IMR-90 (cell line): ENCODE data around the gene GRK5. TPM values are rescaled to one million over a fixed set of nuclear protein-coding genes. Genes with fewer than 3 reads are reported as not detected.
A peak's percentile ranks its signal among the peaks of the same experiment; 100 is the strongest.

Experiments
- ATAC-seq: fragments of 200-7000 bp; cut with Tn5 transposase; 2 replicates; pipeline ENCODE4 v1.9.1; 2020; ENCODE audit warnings: low read depth, mild to moderate bottlenecking, moderate library complexity
- BruUV-seq: library from RNA; stranded (reverse); fragments of 400-500 nt; replicated peaks from 2 replicates; lab custom pipeline; 2021; lab: Mats Ljungman, UMichigan
- CTCF ChIA-PET: fragments of 300-600 bp; formaldehyde crosslinking; extraction: SDS; loops from one replicate; lab custom pipeline; 2021; ENCODE audit warnings: antibody characterized with exemption; lab: Yijun Ruan, JAX
- POLR2A ChIA-PET: fragments of 300-600 bp; sonication (Branson Sonifier 250); formaldehyde crosslinking; loops from one replicate; lab custom pipeline; 2022; ENCODE audit warnings: antibody characterized with exemption; ENCODE audit not compliant: unreplicated experiment; lab: Charles Lee
- DNase-seq: peaks from one replicate; pipeline ENCODE4 v3.0.0; 2013
- H2AFZ ChIP-seq: replicated peaks from 2 replicates; pipeline ENCODE3; 2013; ENCODE audit warnings: low read length, mild to moderate bottlenecking; ENCODE audit not compliant: poor library complexity
- H2AK5ac ChIP-seq: 2 replicates; pipeline ENCODE4 v1.6.1; 2013; ENCODE audit warnings: low read depth, low read length, inconsistent platforms
- H2AK9ac ChIP-seq: replicated peaks from 2 replicates; pipeline ENCODE3; 2013; ENCODE audit warnings: mild to moderate bottlenecking, low read depth, low read length, moderate library complexity; ENCODE audit not compliant: poor library complexity
- H2BK120ac ChIP-seq: 2 replicates; pipeline ENCODE4 v1.6.1; 2013; ENCODE audit warnings: low read depth, low read length, inconsistent platforms
- H2BK15ac ChIP-seq: 3 replicates; pipeline ENCODE4 v1.6.1; 2013; ENCODE audit warnings: low read depth, low read length, inconsistent platforms
- H2BK20ac ChIP-seq: 2 replicates; pipeline ENCODE4 v1.6.1; 2013; ENCODE audit warnings: low read depth, mild to moderate bottlenecking, inconsistent platforms, low read length, moderate library complexity
- H2BK5ac ChIP-seq: 2 replicates; pipeline ENCODE4 v1.6.1; 2013; ENCODE audit warnings: mild to moderate bottlenecking, low read depth, low read length, inconsistent platforms; ENCODE audit not compliant: poor library complexity, severe bottlenecking
- H3K14ac ChIP-seq: replicated peaks from 2 replicates; pipeline ENCODE4 v1.6.1; 2013; ENCODE audit warnings: low read depth, low read length, inconsistent platforms
- H3K18ac ChIP-seq: 2 replicates; pipeline ENCODE4 v1.6.1; 2013; ENCODE audit warnings: low read depth, low read length, control low read depth
- H3K23ac ChIP-seq: 2 replicates; pipeline ENCODE4 v1.6.1; 2013; ENCODE audit warnings: low read depth, low read length, inconsistent platforms
- H3K27ac ChIP-seq: 2 replicates; pipeline ENCODE4 v1.5.1; 2013; ENCODE audit warnings: mild to moderate bottlenecking, control low read depth, low read length; ENCODE audit not compliant: insufficient read depth
- H3K27me3 ChIP-seq: 2 replicates; pipeline ENCODE4 v1.6.1; 2013; ENCODE audit warnings: low read length; ENCODE audit not compliant: control insufficient read depth, insufficient read depth
- H3K36me3 ChIP-seq: 2 replicates; pipeline ENCODE4 v1.6.1; 2013; ENCODE audit warnings: low read length, mixed read lengths; ENCODE audit not compliant: control insufficient read depth, insufficient read depth
- H3K4ac ChIP-seq: 2 replicates; pipeline ENCODE4 v1.6.1; 2013; ENCODE audit warnings: low read depth, low read length, inconsistent platforms
- H3K4me1 ChIP-seq: 2 replicates; pipeline ENCODE4 v1.6.1; 2013; ENCODE audit warnings: low read length, mixed read lengths; ENCODE audit not compliant: control insufficient read depth, insufficient read depth
- H3K4me2 ChIP-seq: 2 replicates; pipeline ENCODE4 v1.6.1; 2013; ENCODE audit warnings: low read depth, mild to moderate bottlenecking, control low read depth, low read length, moderate library complexity
- H3K4me3 ChIP-seq: 2 replicates; pipeline ENCODE4 v1.5.1; 2013; ENCODE audit warnings: low read depth, mild to moderate bottlenecking, control low read depth, low read length, moderate library complexity; ENCODE audit not compliant: insufficient read depth
- H3K56ac ChIP-seq: 2 replicates; pipeline ENCODE4 v1.6.1; 2013; ENCODE audit warnings: low read length, inconsistent platforms; ENCODE audit not compliant: insufficient read depth; ENCODE audit errors: extremely low read depth
- H3K79me1 ChIP-seq, 2 experiments: 2 replicates each; pipeline ENCODE4 v1.6.1; 2013; ENCODE audit warnings: low read length in 2 of 2, inconsistent platforms in 1 of 2, low read depth in 1 of 2
- H3K9ac ChIP-seq: 2 replicates; pipeline ENCODE4 v1.6.1; 2013; ENCODE audit warnings: low read depth, low read length, control low read depth
- H3K9me1 ChIP-seq: 2 replicates; pipeline ENCODE4 v1.6.1; 2013; ENCODE audit warnings: low read length, inconsistent platforms; ENCODE audit not compliant: insufficient read depth
- H3K9me3 ChIP-seq: 2 replicates; pipeline ENCODE4 v1.6.1; 2013; ENCODE audit warnings: low read length; ENCODE audit not compliant: control insufficient read depth, insufficient read depth
- H4K20me1 ChIP-seq: 2 replicates; pipeline ENCODE4 v1.6.1; 2013; ENCODE audit warnings: low read length, inconsistent platforms; ENCODE audit not compliant: insufficient read depth
- H4K5ac ChIP-seq: 2 replicates; pipeline ENCODE4 v1.6.1; 2013; ENCODE audit warnings: mild to moderate bottlenecking, low read depth, low read length, control low read depth
- H4K8ac ChIP-seq, 2 experiments: 2 replicates each; pipeline ENCODE4 v1.6.1; 2013; ENCODE audit warnings: low read depth in 2 of 2, low read length in 2 of 2, control low read depth in 1 of 2, inconsistent platforms in 1 of 2
- H4K91ac ChIP-seq: 2 replicates; pipeline ENCODE4 v1.6.1; 2013; ENCODE audit warnings: low read depth, low read length, inconsistent platforms; ENCODE audit not compliant: insufficient read depth
- BHLHE40 ChIP-seq: fragments of 150-350 bp; IDR thresholded peaks from 2 replicates; pipeline ENCODE4 v1.6.1; 2016; ENCODE audit warnings: mild to moderate bottlenecking, low read depth, low read length
- CEBPB ChIP-seq: IDR thresholded peaks from 2 replicates; pipeline ENCODE4 v1.6.1; 2012; ENCODE audit warnings: low read depth, low read length, improper control_type of control experiment
- CHD1 ChIP-seq: IDR thresholded peaks from 2 replicates; pipeline ENCODE4 v1.6.1; 2012; ENCODE audit warnings: low read depth, low read length, improper control_type of control experiment
- MAZ ChIP-seq: IDR thresholded peaks from 2 replicates; pipeline ENCODE4 v1.6.1; 2012; ENCODE audit warnings: low read depth, mild to moderate bottlenecking, low read length, improper control_type of control experiment, moderate library complexity, borderline replicate concordance
- NFE2L2 ChIP-seq: fragments of 150-350 bp; IDR thresholded peaks from 2 replicates; pipeline ENCODE4 v1.6.1; 2016; ENCODE audit warnings: low read depth, mild to moderate bottlenecking, low read length
- POLR2A ChIP-seq: IDR thresholded peaks from 2 replicates; pipeline ENCODE4 v1.6.1; 2012; ENCODE audit warnings: mild to moderate bottlenecking, low read depth, low read length
- RAD21 ChIP-seq: IDR thresholded peaks from 2 replicates; pipeline ENCODE4 v1.6.1; 2012; ENCODE audit warnings: low read length, improper control_type of control experiment
- RCOR1 ChIP-seq: IDR thresholded peaks from 2 replicates; pipeline ENCODE4 v1.6.1; 2012; ENCODE audit warnings: mild to moderate bottlenecking, low read length, improper control_type of control experiment; ENCODE audit not compliant: insufficient replicate concordance
- RFX5 ChIP-seq: IDR thresholded peaks from 2 replicates; pipeline ENCODE4 v1.8.0; 2012; ENCODE audit warnings: low read depth, mild to moderate bottlenecking, low read length, moderate library complexity
- SMC3 ChIP-seq: fragments of 150-350 bp; IDR thresholded peaks from 2 replicates; pipeline ENCODE4 v1.6.1; 2016; ENCODE audit warnings: low read depth, mild to moderate bottlenecking, antibody characterized with exemption, low read length, moderate library complexity
- USF2 ChIP-seq: fragments of 150-350 bp; IDR thresholded peaks from 2 replicates; pipeline ENCODE4 v1.6.1; 2017; ENCODE audit warnings: mild to moderate bottlenecking, antibody characterized with exemption, low read length, low read depth
- WGBS, 2 experiments: methylation state at CpG; one replicate each; pipeline versions ENCODE4 v1.1.5 to v1.1.7; 2013; ENCODE audit warnings: missing lambda C conversion rate in 2 of 2; ENCODE audit not compliant: insufficient read length in 1 of 2; ENCODE audit errors: extremely low coverage in 2 of 2; 5-methylcytosine and 5-hydroxymethylcytosine counted together
- dilution Hi-C: fragments of 300-500 bp; cut with HindIII; formaldehyde crosslinking; loops from one replicate; pipeline ENCODE4 v1.14.3; 2018; ENCODE audit warnings: low sequenced_read_pairs; ENCODE audit not compliant: unreplicated experiment
- in situ Hi-C: fragments of 300-500 bp; cut with MboI; formaldehyde crosslinking; loops from 3 replicates; pipeline ENCODE4 v1.14.3; 2019; ENCODE audit warnings: low sequenced_read_pairs, inconsistent platforms, mixed read lengths
- intact Hi-C: fragments of 100-400 bp; cut with micrococcal nuclease; formaldehyde crosslinking; loops from 2 replicates; pipeline ENCODE4 v1.10.0; 2022
- polyA plus RNA-seq, 3 experiments: library from polyadenylated mRNA; depleted of rRNA; stranded (reverse); fragments of >200 nt; gene quantifications; 2 replicates each; pipeline ENCODE4 v1.2.3, GENCODE V29; 2012; ENCODE audit warnings: low replicate concordance in 1 of 3
- total RNA-seq: library from RNA; depleted of rRNA; stranded (reverse); fragments of >200 nt; gene quantifications from 2 replicates; pipeline ENCODE4 v1.2.3, GENCODE V29; 2012
- TF ChIP-seq, protein P1 (sequence below): fragments of 150-350 bp; IDR thresholded peaks from 2 replicates; pipeline ENCODE4 v1.6.1; 2016; ENCODE audit warnings: low read depth, mild to moderate bottlenecking, low read length, moderate library complexity, borderline replicate concordance
- TF ChIP-seq, protein P2 (sequence below): conservative IDR thresholded peaks from 2 replicates; pipeline ENCODE4 v1.5.1; 2012; ENCODE audit warnings: mild to moderate bottlenecking, low read depth, low read length, improper control_type of control experiment

GRK5 gene
- total and polyA plus RNA-seq, 2 of the 4 experiments (the other 2 are of a cell fraction) = 12.9 to 16.3 TPM

- in situ Hi-C loops = no loop called here
- BruUV-seq = no TSS peak
- no peak overlapping the region for H3K27ac ChIP-seq
- peaks cover 38 to 95% of the 10 kb centered on the region in 2 experiments for H3K79me1 ChIP-seq
- H3K4me2 ChIP-seq = no peak overlapping the region
- H2AK9ac ChIP-seq = no peak overlapping the region
- no peak overlapping the region for H4K8ac ChIP-seq
- peaks cover 47% of the 10 kb centered on the region for H3K9me1 ChIP-seq
- ChIA-PET CTCF (interaction anchor here (0.7 kb wide), 1 partner anchor 54 kb away, joined by 4 read pairs; no protein-coding TSS in a partner anchor), POLR2A (no interaction called here)
- no peak overlapping the region for H2BK120ac ChIP-seq
- no peak overlapping the region for H3K23ac ChIP-seq
- no peak overlapping the region for H4K5ac ChIP-seq
- no peak overlapping the region for H3K14ac ChIP-seq
- H3K9ac ChIP-seq = no peak overlapping the region
- H3K4me1 ChIP-seq = peaks cover 39% of the 10 kb centered on the region
- no peaks in the 10 kb centered on the region for H3K9me3 ChIP-seq
- H3K27me3 ChIP-seq = no peaks in the 10 kb centered on the region
- no peak for DNase-seq
- no peak overlapping the region for H2BK5ac ChIP-seq
- H4K91ac ChIP-seq = no peak overlapping the region
- no peak overlapping the region for H3K56ac ChIP-seq
- H2BK20ac ChIP-seq = no peak overlapping the region
- dilution Hi-C loops = no loop called here
- H3K4ac ChIP-seq = no peak overlapping the region
- H4K20me1 ChIP-seq = peaks cover 99% of the 10 kb centered on the region
- peak overlapping the region; percentile 5; the same call in 1 of the 2 replicates for H2AK5ac ChIP-seq
- no peak overlapping the region for H2AFZ ChIP-seq
- intact Hi-C loops = no loop called here
- H3K18ac ChIP-seq = no peak overlapping the region
- H3K36me3 ChIP-seq = peaks cover 9% of the 10 kb centered on the region; the same call in 1 of the 2 replicates
- no peak for ATAC-seq
- WGBS, 2 experiments = 65% methylated on average over 2 of the region's 5 CpGs; no CpG with 5 or more reads in 1 of the 2 experiments
- no peak overlapping the region for H3K4me3 ChIP-seq
- TF ChIP-seq RAD21 = no peak
- no peak for TF ChIP-seq RFX5
- no peak for TF ChIP-seq NFE2L2
- no peak for TF ChIP-seq CHD1
- TF ChIP-seq RCOR1 = no peak
- TF ChIP-seq, protein P1, sequence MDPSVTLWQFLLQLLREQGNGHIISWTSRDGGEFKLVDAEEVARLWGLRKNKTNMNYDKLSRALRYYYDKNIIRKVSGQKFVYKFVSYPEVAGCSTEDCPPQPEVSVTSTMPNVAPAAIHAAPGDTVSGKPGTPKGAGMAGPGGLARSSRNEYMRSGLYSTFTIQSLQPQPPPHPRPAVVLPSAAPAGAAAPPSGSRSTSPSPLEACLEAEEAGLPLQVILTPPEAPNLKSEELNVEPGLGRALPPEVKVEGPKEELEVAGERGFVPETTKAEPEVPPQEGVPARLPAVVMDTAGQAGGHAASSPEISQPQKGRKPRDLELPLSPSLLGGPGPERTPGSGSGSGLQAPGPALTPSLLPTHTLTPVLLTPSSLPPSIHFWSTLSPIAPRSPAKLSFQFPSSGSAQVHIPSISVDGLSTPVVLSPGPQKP = no peak
- TF ChIP-seq SMC3 = no peak
- no peak for TF ChIP-seq MAZ
- no peak for TF ChIP-seq CEBPB
- no peak for TF ChIP-seq POLR2A
- TF ChIP-seq, protein P2, sequence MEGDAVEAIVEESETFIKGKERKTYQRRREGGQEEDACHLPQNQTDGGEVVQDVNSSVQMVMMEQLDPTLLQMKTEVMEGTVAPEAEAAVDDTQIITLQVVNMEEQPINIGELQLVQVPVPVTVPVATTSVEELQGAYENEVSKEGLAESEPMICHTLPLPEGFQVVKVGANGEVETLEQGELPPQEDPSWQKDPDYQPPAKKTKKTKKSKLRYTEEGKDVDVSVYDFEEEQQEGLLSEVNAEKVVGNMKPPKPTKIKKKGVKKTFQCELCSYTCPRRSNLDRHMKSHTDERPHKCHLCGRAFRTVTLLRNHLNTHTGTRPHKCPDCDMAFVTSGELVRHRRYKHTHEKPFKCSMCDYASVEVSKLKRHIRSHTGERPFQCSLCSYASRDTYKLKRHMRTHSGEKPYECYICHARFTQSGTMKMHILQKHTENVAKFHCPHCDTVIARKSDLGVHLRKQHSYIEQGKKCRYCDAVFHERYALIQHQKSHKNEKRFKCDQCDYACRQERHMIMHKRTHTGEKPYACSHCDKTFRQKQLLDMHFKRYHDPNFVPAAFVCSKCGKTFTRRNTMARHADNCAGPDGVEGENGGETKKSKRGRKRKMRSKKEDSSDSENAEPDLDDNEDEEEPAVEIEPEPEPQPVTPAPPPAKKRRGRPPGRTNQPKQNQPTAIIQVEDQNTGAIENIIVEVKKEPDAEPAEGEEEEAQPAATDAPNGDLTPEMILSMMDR = no peak
- TF ChIP-seq BHLHE40 = no peak
- no peak for TF ChIP-seq USF2
- H2BK15ac ChIP-seq = no peak overlapping the region
Observed at GRCh38 chr10:119312241-119312640, 104.9 kb downstream of the GRK5 start.
